ENCODE results near the gene PYGO1. TPM values are rescaled to one million over a fixed set of nuclear protein-coding genes. Genes with fewer than 3 reads are reported as not detected.
A peak's percentile ranks its signal among the peaks of the same experiment; 100 is the strongest.

Gene PYGO1
- total and polyA plus RNA-seq, 4 donors = 1.3 to 17.9 (median 4.7) TPM

DNA sequence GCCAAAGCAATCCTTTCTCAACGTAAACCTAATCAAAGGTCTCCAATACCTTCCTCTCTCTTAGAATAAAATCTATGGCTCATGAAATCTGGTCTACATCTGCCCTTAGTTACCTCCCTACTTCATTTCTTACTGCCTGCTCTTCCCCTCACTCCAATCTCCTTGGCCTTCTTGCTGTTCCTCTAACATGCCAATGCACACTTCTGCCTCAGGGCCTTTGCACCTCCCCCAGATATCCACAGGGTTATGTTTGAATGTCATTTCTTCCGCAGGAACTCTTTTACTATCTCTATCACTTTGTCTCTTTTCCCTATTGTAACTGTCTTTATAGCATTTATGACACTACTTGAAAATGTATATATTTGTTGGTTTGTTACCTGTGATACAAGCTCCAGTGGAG lies 44.3 kb upstream of the PYGO1 start:
- ATAC-seq (ENCODE audit: insufficient read depth, low FRiP score) = no peak
- 95 to 96% methylated on average over 2 of the region's 2 CpGs for WGBS, 2 donors

DNA sequence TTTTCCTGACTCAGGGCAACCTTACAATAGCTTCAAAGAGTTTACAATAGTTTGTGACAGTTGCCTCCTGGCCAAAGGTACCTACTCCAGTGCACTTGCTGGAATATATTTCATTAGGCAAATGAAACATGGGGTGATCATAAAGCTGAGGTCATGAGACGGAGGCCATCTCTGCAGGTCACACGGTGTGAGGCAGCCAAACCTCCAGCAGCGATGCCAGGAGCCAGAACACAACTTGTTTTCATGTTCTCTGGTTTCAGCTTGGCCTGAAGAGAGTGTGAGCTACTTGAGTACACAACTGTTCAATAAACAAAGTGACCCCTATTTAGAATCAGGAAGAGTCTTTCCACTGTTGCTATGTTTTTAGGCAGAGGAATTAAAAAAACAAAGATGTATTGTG lies 42.7 kb upstream of the PYGO1 start:
- ATAC-seq (ENCODE audit: insufficient read depth, low FRiP score) = no peak
- H3K27ac ChIP-seq (ENCODE audit: low read depth in 1 of 2, low read length in 1 of 2) = no peak overlapping the region
- H3K4me1 ChIP-seq (ENCODE audit: control insufficient read depth in 5 of 5, insufficient read depth in 5 of 5, low read length in 5 of 5) = peaks cover 0 to 2% (median 0%) of the 10 kb centered on the region in 5 donors
- DNase-seq = peak in 1 of 3 donors; percentile 20
- peaks cover 0 to 6% (median under 1%) of the 10 kb centered on the region in 4 donors for H3K36me3 ChIP-seq (ENCODE audit: control insufficient read depth in 4 of 4, insufficient read depth in 4 of 4, low read length in 4 of 4)
- no peaks in the 10 kb centered on the region for H3K27me3 ChIP-seq (ENCODE audit: control insufficient read depth in 3 of 3, insufficient read depth in 3 of 3, low read length in 2 of 3)
- no peak for TF ChIP-seq CTCF (IDR thresholded peaks at IDR 0.05; ENCODE audit: control extremely low read depth, extremely low read depth)
- WGBS, 2 donors = 66 to 70% methylated on average over 3 of the region's 3 CpGs
- no peak overlapping the region for H3K9ac ChIP-seq (ENCODE audit: insufficient read depth in 1 of 2, low read length in 2 of 2)
- H3K9me3 ChIP-seq (ENCODE audit: control insufficient read depth in 4 of 4, insufficient read depth in 3 of 4, low read length in 3 of 4) = no peaks in the 10 kb centered on the region
- no peak overlapping the region for H3K4me3 ChIP-seq

More for the DNA sequence above, 44.3 kb upstream of the PYGO1 start:
- H3K4me3 ChIP-seq = no peak overlapping the region
- no peak for TF ChIP-seq CTCF (IDR thresholded peaks at IDR 0.05; ENCODE audit: control extremely low read depth, extremely low read depth)
- peaks cover 0 to 2% (median 0%) of the 10 kb centered on the region in 5 donors for H3K4me1 ChIP-seq (ENCODE audit: control insufficient read depth in 5 of 5, insufficient read depth in 5 of 5, low read length in 5 of 5)
- no peak for DNase-seq
- no peaks in the 10 kb centered on the region for H3K9me3 ChIP-seq (ENCODE audit: control insufficient read depth in 4 of 4, insufficient read depth in 3 of 4, low read length in 3 of 4)
- H3K36me3 ChIP-seq (ENCODE audit: control insufficient read depth in 4 of 4, insufficient read depth in 4 of 4, low read length in 4 of 4) = peaks cover 0 to 8% (median 0%) of the 10 kb centered on the region in 4 donors
- H3K27me3 ChIP-seq (ENCODE audit: control insufficient read depth in 3 of 3, insufficient read depth in 3 of 3, low read length in 2 of 3) = no peaks in the 10 kb centered on the region
- no peak overlapping the region for H3K27ac ChIP-seq (ENCODE audit: low read depth in 1 of 2, low read length in 1 of 2)
- no peak overlapping the region for H3K9ac ChIP-seq (ENCODE audit: insufficient read depth in 1 of 2, low read length in 2 of 2)

GRCh38 chr15:55628369-55628730 lies 40.2 kb upstream of the PYGO1 start:
- 92 to 93% methylated on average over 2 of the region's 2 CpGs for WGBS, 2 donors
- Histone ChIP-seq H3K4me1 (ENCODE audit: control insufficient read depth in 5 of 5, insufficient read depth in 5 of 5, low read length in 5 of 5) (peaks cover 0 to 2% (median 0%) of the 10 kb centered on the region in 5 donors), H3K4me3 (no peak overlapping the region), H3K9me3 (ENCODE audit: control insufficient read depth in 4 of 4, insufficient read depth in 3 of 4, low read length in 3 of 4) (no peaks in the 10 kb centered on the region), H3K27me3 (ENCODE audit: control insufficient read depth in 3 of 3, insufficient read depth in 3 of 3, low read length in 2 of 3) (no peaks in the 10 kb centered on the region), H3K36me3 (ENCODE audit: control insufficient read depth in 4 of 4, insufficient read depth in 4 of 4, low read length in 4 of 4) (peaks cover 0 to 6% (median 2%) of the 10 kb centered on the region in 4 donors), H3K9ac (ENCODE audit: insufficient read depth in 1 of 2, low read length in 2 of 2) (no peak overlapping the region), H3K27ac (ENCODE audit: low read depth in 1 of 2, low read length in 1 of 2) (no peak overlapping the region)
- DNase-seq (no peak), ATAC-seq (ENCODE audit: insufficient read depth, low FRiP score) (no peak)
- TF ChIP-seq CTCF (IDR thresholded peaks at IDR 0.05; ENCODE audit: control extremely low read depth, extremely low read depth) = no peak
